DOHH2 (cell line): ENCODE results near the gene DCTN2.
"Not testable (repeated sequence)": the region's sequence is repeated elsewhere in the genome, so short reads cannot be mapped to it uniquely, and the experiment has no call there.

ENCODE experiments used
- H3F3A ChIP-seq: fragments of 200-600 bp; sonication (generic), shearing (Covaris generic); 2 replicates; pipeline ENCODE4 v1.6.0; 2016; ENCODE audit warnings: antibody characterized with exemption, mild to moderate bottlenecking; ENCODE audit not compliant: control insufficient read depth, insufficient read depth
- H3K27ac ChIP-seq: fragments of 200-600 bp; sonication (generic); 2 replicates; pipeline ENCODE4 v1.5.1; 2014; ENCODE audit warnings: low read depth, mild to moderate bottlenecking, low read length, moderate library complexity
- H3K27me3 ChIP-seq: fragments of 200-600 bp; sonication (generic); 2 replicates; pipeline ENCODE4 v1.6.1; 2014; ENCODE audit warnings: mild to moderate bottlenecking, low read length, mixed read lengths; ENCODE audit not compliant: control insufficient read depth
- H3K36me3 ChIP-seq: fragments of 200-600 bp; sonication (generic); 2 replicates; pipeline ENCODE4 v1.6.1; 2014; ENCODE audit warnings: mild to moderate bottlenecking, low read length, moderate library complexity, mixed read lengths; ENCODE audit not compliant: control insufficient read depth
- H3K4me1 ChIP-seq: fragments of 200-600 bp; sonication (generic); 2 replicates; pipeline ENCODE4 v1.6.1; 2014; ENCODE audit warnings: mild to moderate bottlenecking, low read length, mixed read lengths; ENCODE audit not compliant: control insufficient read depth
- H3K4me2 ChIP-seq: fragments of 200-600 bp; sonication (generic); 2 replicates; pipeline ENCODE4 v1.6.0; 2014; ENCODE audit warnings: mild to moderate bottlenecking, low read length, moderate library complexity
- H3K4me3 ChIP-seq: fragments of 200-600 bp; sonication (generic); 2 replicates; pipeline ENCODE4 v1.5.1; 2014; ENCODE audit warnings: mild to moderate bottlenecking, low read length, mixed read lengths
- H3K79me2 ChIP-seq: fragments of 200-600 bp; sonication (generic); 2 replicates; pipeline ENCODE4 v1.6.1; 2014; ENCODE audit warnings: mild to moderate bottlenecking, low read length, mixed read lengths; ENCODE audit not compliant: control insufficient read depth
- H3K9me2 ChIP-seq: fragments of 200-600 bp; sonication (generic); replicated peaks from 2 replicates; pipeline ENCODE4 v1.6.1; 2014; ENCODE audit warnings: mild to moderate bottlenecking, low read length, mixed read lengths; ENCODE audit not compliant: control insufficient read depth
- H3K9me3 ChIP-seq: fragments of 200-600 bp; sonication (generic); 2 replicates; pipeline ENCODE4 v1.6.1; 2014; ENCODE audit warnings: antibody characterized with exemption, low read length, mixed read lengths; ENCODE audit not compliant: control insufficient read depth, insufficient read depth
- H4K20me1 ChIP-seq: fragments of 200-600 bp; sonication (generic); 2 replicates; pipeline ENCODE4 v1.6.0; 2014; ENCODE audit warnings: low read depth, mild to moderate bottlenecking, antibody characterized with exemption, low read length, moderate library complexity; ENCODE audit not compliant: control insufficient read depth, insufficient read depth
- EZH2phosphoT487 ChIP-seq: fragments of 200-600 bp; sonication (generic); IDR thresholded peaks from 2 replicates; pipeline ENCODE4 v1.6.1; 2017; ENCODE audit warnings: borderline replicate concordance, mild to moderate bottlenecking, antibody characterized with exemption, low read length, moderate library complexity, mixed read lengths
- TF ChIP-seq, protein P1 (sequence below): fragments of 200-600 bp; sonication (generic); IDR thresholded peaks from one replicate; pipeline ENCODE4 v1.5.1; 2014; ENCODE audit warnings: antibody characterized with exemption, mild to moderate bottlenecking, low read depth, low read length; ENCODE audit not compliant: poor library complexity, severe bottlenecking

DCTN2 gene

DNA sequence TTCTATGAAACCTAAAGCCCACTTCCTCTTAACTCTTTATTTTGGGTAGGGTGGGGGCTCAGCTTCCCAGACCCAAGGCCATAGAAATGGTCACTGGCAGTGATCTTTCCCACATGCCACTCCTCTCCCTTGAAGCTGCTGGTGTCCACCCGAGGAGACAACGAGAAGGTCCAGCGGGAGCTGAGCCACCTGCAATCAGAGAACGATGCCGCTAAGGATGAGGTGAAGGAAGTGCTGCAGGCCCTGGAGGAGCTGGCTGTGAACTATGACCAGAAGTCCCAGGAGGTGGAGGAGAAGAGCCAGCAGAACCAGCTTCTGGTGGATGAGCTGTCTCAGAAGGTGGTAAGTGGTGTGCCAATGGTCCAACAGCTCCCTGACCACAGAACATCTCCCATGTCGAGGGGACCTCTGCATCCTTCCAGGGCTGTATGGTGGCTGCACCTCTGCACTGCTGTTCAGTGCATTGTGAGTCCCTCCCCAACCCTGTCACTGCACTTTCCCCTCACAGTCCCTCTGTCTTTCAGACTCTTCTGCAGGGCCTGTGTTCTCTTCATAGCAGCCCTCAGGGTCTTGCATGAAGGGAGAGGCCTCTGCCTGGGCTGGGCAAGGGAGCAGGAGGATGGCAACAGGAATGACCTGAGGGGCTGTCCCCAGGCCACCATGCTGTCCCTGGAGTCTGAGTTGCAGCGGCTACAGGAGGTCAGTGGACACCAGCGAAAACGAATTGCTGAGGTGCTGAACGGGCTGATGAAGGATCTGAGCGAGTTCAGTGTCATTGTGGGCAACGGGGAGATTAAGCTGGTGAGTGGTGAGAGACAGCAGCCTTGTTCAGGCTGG, 25.2 kb upstream of the DCTN2 start:
- TF ChIP-seq EZH2phosphoT487: no peak
- TF ChIP-seq, protein P1, sequence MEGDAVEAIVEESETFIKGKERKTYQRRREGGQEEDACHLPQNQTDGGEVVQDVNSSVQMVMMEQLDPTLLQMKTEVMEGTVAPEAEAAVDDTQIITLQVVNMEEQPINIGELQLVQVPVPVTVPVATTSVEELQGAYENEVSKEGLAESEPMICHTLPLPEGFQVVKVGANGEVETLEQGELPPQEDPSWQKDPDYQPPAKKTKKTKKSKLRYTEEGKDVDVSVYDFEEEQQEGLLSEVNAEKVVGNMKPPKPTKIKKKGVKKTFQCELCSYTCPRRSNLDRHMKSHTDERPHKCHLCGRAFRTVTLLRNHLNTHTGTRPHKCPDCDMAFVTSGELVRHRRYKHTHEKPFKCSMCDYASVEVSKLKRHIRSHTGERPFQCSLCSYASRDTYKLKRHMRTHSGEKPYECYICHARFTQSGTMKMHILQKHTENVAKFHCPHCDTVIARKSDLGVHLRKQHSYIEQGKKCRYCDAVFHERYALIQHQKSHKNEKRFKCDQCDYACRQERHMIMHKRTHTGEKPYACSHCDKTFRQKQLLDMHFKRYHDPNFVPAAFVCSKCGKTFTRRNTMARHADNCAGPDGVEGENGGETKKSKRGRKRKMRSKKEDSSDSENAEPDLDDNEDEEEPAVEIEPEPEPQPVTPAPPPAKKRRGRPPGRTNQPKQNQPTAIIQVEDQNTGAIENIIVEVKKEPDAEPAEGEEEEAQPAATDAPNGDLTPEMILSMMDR: no peak
- Histone ChIP-seq H3K4me2 (no peak overlapping the region), H3K27ac (no peak overlapping the region), H4K20me1 (no peaks in the 10 kb centered on the region), H3K9me2 (no peaks in the 10 kb centered on the region), H3F3A (no peaks in the 10 kb centered on the region), H3K4me3 (no peak overlapping the region), H3K4me1 (no peaks in the 10 kb centered on the region), H3K27me3 (peaks cover 16% of the 10 kb centered on the region), H3K79me2 (no peaks in the 10 kb centered on the region), H3K9me3 (no peaks in the 10 kb centered on the region), H3K36me3 (no peaks in the 10 kb centered on the region)

DNA sequence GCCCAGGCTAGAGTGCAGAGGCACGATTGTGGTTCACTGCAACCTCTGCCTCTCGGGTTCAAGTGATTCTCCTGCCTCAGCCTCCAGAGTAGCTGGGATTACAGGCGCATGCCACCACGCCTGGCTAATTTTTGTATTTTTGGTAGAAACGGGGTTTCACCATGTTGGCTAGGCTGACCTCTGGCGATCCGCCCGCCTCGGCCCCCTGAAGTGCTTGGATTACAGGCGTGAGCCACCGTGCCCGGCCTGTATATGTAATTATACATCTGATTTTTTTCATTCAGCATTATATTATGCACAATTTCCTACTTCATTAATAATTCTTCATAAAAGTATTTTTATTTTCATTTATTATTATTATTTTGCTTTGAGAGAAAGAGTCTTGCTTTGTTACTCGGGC, 23.4 kb upstream of the DCTN2 start:
- H3K4me1 ChIP-seq, H3K9me3 ChIP-seq, H3K4me3 ChIP-seq, H3K79me2 ChIP-seq, H3K9me2 ChIP-seq, H3F3A ChIP-seq, H4K20me1 ChIP-seq, H3K27ac ChIP-seq, H3K36me3 ChIP-seq, H3K27me3 ChIP-seq, H3K4me2 ChIP-seq: not testable (repeated sequence)

DNA sequence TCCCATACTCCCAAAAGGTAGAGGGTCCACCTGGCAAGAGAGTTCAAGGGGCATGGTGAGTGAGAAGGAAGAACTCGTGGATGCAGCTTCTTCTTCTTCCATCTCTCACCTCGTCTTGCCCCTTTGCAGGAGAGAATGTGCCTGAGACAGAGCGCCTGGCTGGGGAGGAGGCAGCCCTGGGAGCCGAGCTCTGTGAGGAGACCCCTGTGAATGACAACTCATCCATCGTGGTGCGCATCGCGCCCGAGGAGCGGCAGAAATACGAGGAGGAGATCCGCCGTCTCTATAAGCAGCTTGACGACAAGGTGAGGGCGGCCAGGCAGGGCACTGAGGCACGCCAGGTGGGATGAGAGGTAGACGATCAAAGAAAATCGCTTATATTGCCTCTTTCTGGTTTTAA, 22.9 kb upstream of the DCTN2 start:
- H3K9me3 ChIP-seq: no peaks in the 10 kb centered on the region
- no peak overlapping the region for H3K4me2 ChIP-seq
- TF ChIP-seq, protein P1: no peak
- no peak for TF ChIP-seq EZH2phosphoT487
- H3K79me2 ChIP-seq: no peaks in the 10 kb centered on the region
- H3K4me3 ChIP-seq: no peak overlapping the region
- no peaks in the 10 kb centered on the region for H3K4me1 ChIP-seq
- H3K27me3 ChIP-seq: peaks cover 2% of the 10 kb centered on the region; the same call in 1 of the 2 replicates
- H3K27ac ChIP-seq: no peak overlapping the region
- no peaks in the 10 kb centered on the region for H3K36me3 ChIP-seq
- H3K9me2 ChIP-seq: no peaks in the 10 kb centered on the region
- no peaks in the 10 kb centered on the region for H3F3A ChIP-seq
- no peaks in the 10 kb centered on the region for H4K20me1 ChIP-seq

DNA sequence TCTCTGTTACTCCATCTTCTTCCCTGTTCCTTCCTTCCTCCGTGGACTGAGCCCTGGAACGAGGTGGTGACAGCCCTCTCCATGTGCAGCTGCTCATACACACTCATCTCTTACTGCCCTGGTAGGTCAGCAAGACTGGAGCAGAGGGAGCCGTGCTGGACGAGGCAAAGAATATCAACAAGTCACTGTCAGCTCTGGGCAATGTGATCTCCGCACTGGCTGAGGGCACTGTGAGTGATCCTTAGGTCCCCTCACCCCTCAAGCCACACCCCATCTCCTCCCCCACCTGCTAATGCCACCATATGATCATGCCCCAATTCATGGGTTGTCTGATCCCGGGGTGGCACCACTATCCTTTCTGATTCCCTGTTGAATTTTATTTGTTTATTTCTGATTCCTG, 21.8 kb upstream of the DCTN2 start:
- Histone ChIP-seq H3F3A (no peaks in the 10 kb centered on the region), H3K27ac (no peak overlapping the region), H3K9me2 (no peaks in the 10 kb centered on the region), H3K27me3 (peaks cover 12% of the 10 kb centered on the region), H3K9me3 (no peaks in the 10 kb centered on the region), H3K36me3 (no peaks in the 10 kb centered on the region), H3K79me2 (no peaks in the 10 kb centered on the region), H3K4me1 (no peaks in the 10 kb centered on the region), H3K4me3 (no peak overlapping the region), H4K20me1 (no peaks in the 10 kb centered on the region), H3K4me2 (no peak overlapping the region)
- no peak for TF ChIP-seq EZH2phosphoT487
- TF ChIP-seq, protein P1: no peak
